UCSD-AML1 (cell line): ENCODE data around the gene HADHB.
A peak's percentile ranks its signal among the peaks of the same experiment; 100 is the strongest.
"Not testable (repeated sequence)": the region's sequence is repeated elsewhere in the genome, so short reads cannot be mapped to it uniquely, and the experiment has no call there.

Experiments
- DNase-seq: peaks from one replicate; lab custom pipeline; 2025; ENCODE audit not compliant: unreplicated experiment; lab: John Stamatoyannopoulos, UW

The HADHB gene

DNA sequence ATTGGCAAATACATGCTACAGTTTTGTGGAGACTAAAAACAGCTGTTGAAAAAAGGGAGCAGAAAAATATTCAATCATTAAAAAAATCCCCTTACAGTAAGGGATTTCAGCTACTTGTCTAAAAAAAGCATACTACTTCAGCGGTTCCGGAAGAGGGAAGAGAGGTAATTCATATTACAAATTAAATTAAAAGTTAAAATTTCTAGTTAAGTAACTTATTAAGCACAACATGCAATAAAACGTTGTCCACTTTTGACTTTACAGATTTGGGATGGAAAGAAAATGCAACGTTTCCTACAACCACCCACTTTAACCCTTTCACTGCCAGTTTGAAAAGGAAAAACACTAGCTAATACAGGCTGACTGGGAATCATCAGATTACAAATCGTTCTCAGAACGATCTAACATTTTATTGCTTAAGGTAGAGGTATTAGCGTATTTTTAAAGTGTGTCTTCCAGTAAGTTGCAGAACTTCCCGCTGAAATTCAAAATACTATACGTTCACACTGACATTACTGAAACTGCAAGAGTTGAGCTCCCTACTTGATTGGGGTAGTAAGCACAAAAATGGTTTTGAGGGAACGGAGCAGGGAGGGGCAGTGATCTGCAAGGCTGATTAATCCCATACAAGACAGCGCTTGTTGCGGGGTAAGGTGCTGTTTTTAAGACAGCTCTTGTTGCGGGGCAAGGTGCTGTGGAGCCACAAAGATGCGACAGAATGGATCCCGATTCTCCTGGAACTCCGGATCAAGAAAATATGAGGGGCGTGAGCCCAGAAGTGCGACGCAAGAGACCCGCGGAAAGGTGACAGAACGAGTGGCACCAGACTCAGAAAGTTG, 1.1 kb upstream of the HADHB start:
- DNase-seq: no peak

DNA sequence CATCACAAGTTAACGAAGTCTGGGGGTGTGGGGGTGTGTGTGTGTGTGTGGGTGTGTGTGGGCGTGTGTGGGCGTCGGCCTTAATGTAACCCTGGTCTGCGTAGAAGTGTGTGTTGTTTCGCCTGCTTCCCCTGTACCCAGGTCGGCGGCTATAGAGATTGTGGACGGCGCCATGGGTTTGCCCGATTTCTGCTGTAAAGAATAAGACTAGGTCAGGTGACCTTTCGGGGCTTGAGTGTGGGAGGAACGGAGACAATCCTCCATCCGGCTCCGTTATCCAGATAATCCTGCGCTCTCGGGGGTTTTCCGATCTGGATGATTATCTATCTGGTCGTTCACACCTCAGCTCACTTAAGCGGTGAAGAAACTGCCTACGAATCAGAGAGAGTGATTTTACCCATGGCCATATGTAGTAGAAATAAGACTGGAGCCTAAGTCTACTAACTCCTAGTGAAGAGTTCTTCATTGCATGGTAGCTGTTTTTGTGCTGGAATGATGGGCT, 543 bp downstream of the HADHB start:
- no peak for DNase-seq

GRCh38 chr2:26245810-26246209, 1.1 kb downstream of the HADHB start:
- no peak for DNase-seq

GRCh38 chr2:26246818-26247217, 2.1 kb downstream of the HADHB start:
- DNase-seq: peak; percentile 21

DNA sequence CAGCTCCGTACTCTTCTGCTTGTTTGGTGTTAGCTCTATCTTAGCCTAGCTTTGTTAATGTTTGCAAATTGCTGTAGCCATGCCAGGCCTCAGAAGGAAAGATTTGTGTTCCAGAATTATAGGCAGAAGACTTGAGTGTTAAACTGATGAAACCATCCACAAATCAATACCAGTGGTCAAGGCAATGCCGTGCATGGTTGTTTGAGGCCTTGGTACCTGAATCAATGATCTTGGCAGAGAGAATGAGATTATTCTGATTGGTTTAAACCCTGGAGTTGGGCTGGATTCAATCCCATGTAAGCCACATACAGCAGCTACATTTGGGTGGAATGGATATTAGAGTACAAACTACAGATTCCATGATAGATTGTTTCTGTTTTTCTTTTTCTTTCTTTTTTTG, 4.9 kb downstream of the HADHB start:
- no peak for DNase-seq

GRCh38 chr2:26251893-26252292, 7.2 kb downstream of the HADHB start:
- no peak for DNase-seq

GRCh38 chr2:26255759-26256384, 11.1 kb downstream of the HADHB start:
- DNase-seq: no peak

GRCh38 chr2:26258836-26259235, 14.1 kb downstream of the HADHB start:
- not testable (repeated sequence) for DNase-seq

- no peak for DNase-seq
These were observed 23.5 kb downstream of the HADHB start for GRCh38 chr2:26268213-26268612.

GRCh38 chr2:26268670-26269385, 24.1 kb downstream of the HADHB start:
- DNase-seq: not testable (repeated sequence)

- no peak for DNase-seq
These were observed 24.9 kb downstream of the HADHB start for GRCh38 chr2:26269571-26270158.

- no peak for DNase-seq
These were observed 25.6 kb downstream of the HADHB start for GRCh38 chr2:26270373-26270772.

GRCh38 chr2:26273501-26273900, 28.8 kb downstream of the HADHB start:
- DNase-seq: no peak

DNA sequence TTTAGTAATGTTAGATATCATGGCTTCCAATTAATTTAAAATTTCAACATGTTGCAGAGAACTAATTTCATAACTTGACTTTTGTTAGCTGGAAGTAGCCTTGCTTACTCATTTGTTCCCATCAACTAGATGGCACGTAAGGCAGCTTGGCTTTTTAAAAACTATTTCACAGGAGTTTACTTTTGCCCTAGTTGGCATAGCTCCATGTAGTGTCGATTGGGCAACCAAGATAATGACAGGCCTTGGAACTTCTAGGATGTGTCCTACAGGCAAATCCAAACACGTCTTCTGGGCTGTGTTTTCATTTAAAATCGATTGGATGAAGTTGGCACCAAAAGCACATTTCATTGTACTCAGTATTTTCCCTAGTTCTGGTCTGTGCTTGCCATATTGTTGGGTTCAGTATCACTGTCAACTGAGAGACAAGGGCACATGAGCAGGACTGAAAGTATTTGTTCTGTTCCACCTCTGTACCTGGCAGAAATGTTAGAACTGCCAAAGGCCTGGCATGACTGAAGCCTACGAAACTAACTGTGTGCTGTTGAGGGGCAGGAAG, 29.4 kb downstream of the HADHB start:
- DNase-seq: no peak

DNA sequence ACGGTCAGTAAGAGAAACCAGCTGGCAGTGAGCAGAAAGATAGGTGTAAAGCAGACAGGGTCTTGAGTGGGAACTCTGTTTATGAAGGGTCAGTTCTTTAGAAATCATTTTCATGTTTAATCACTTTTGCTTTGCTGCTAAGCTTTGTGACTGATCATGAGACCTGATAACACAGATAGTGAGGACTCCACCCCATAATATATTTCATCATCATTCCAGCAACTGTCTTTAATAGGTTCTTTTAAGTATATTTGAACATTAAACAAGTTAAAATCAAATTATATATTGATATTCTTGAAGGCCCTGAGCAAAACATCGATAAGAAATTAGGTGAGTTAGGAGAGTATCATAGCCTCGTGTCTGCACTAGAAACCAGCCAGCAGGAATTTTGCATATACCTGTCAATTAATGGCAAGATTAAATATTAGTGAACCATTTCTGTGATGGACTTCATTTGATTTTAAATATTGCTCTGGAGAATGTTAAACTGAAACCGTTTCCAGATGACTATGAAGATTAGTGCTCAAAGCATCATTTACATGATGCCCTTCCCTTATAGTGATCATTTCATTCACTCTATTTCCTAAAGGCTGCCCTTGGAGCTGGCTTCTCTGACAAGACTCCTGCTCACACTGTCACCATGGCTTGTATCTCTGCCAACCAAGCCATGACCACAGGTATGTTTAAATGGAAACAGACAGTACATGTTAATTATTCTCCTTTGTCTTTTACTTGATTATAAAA, 31.9 kb downstream of the HADHB start:
- no peak for DNase-seq

- DNase-seq: no peak
These were observed 35.1 kb downstream of the HADHB start for GRCh38 chr2:26279886-26280285.

GRCh38 chr2:26281226-26281625, 36.5 kb downstream of the HADHB start:
- no peak for DNase-seq

- no peak for DNase-seq
These were observed 38.9 kb downstream of the HADHB start for GRCh38 chr2:26283606-26284005.

GRCh38 chr2:26284132-26284531, 39.4 kb downstream of the HADHB start:
- DNase-seq: no peak

GRCh38 chr2:26285931-26286330, 41.2 kb downstream of the HADHB start:
- DNase-seq: no peak
